Gastrocnemius medialis (tissue), 4 donors: Measurements from ENCODE around the gene SHOC1. TPM values are rescaled to one million over a fixed set of nuclear protein-coding genes. Genes with fewer than 3 reads are reported as not detected.

Experiments used
- ATAC-seq, 2 donors: fragments of 150-250 bp; one replicate each; pipeline ENCODE4 v1.9.1; 2016
- DNase-seq, 2 donors: peaks; one replicate each; pipeline ENCODE4 v3.0.0-alpha.2; 2019
- H3K27ac ChIP-seq, 4 donors: fragments of 200-600 bp; sonication (generic); 1 replicate in 1 of 4; 2 replicates in 3 of 4; pipeline ENCODE4 v1.5.1; 2016 to 2018; ENCODE audit warnings: mild to moderate bottlenecking in 2 of 4, moderate library complexity in 1 of 4
- H3K27me3 ChIP-seq, 3 donors: fragments of 200-600 bp; sonication (generic) in 2 of 3; 1 replicate in 1 of 3; 2 replicates in 2 of 3; pipeline versions ENCODE4 v1.5.1 to v1.6.0; 2016 to 2019; ENCODE audit warnings: mild to moderate bottlenecking in 1 of 3, moderate library complexity in 1 of 3
- H3K36me3 ChIP-seq, 2 donors: fragments of 200-600 bp; sonication (generic) in 1 of 2; one replicate each; pipeline ENCODE4 v1.5.1; 2017 to 2018
- H3K4me1 ChIP-seq, 2 donors: fragments of 200-600 bp; sonication (generic) in 1 of 2; one replicate each; pipeline ENCODE4 v1.5.1; 2016 to 2017; ENCODE audit warnings: mild to moderate bottlenecking in 2 of 2
- H3K4me3 ChIP-seq, 4 donors: fragments of 200-600 bp; sonication (generic) in 3 of 4; 1 replicate in 1 of 4; 2 replicates in 3 of 4; pipeline ENCODE4 v1.5.1; 2016 to 2019; ENCODE audit warnings: mild to moderate bottlenecking in 2 of 4
- H3K9me3 ChIP-seq, 3 donors: fragments of 200-600 bp; sonication (generic) in 2 of 3; 1 replicate in 1 of 3; 2 replicates in 2 of 3; pipeline ENCODE4 v1.5.1; 2016 to 2019
- POLR2A ChIP-seq, 2 donors: fragments of 450-650 bp; IDR thresholded peaks; one replicate each; pipeline ENCODE4 v1.6.1; 2017; ENCODE audit warnings: antibody characterized with exemption in 2 of 2, mild to moderate bottlenecking in 2 of 2, moderate library complexity in 2 of 2
- in situ Hi-C, 4 donors: fragments of 200-750 bp; cut with MboI; loops; one replicate each; pipeline versions ENCODE4 v1.15.0 to v1.8.0; 2017; ENCODE audit warnings: low sequenced_read_pairs in 4 of 4
- intact Hi-C: fragments of 100-400 bp; cut with DNase I; formaldehyde crosslinking; loops from one replicate; pipeline ENCODE4 v1.15.1; 2023; ENCODE audit warnings: low total_unique reads
- total RNA-seq, 4 donors: library from RNA; depleted of rRNA; stranded (reverse); fragments of >200 nt; gene quantifications; one replicate each; pipeline versions ENCODE4 v1.1.0 to v1.2.3, GENCODE V29; 2016
- TF ChIP-seq, protein P1 (sequence below), 5 experiments: fragments of 450-650 bp in 3 of 5; fragments of 200-600 bp in 2 of 5; sonication (generic) in 2 of 5; IDR thresholded peaks in 4 of 5; conservative IDR thresholded peaks in 1 of 5; 1 replicate in 4 of 5; 2 replicates in 1 of 5; pipeline ENCODE4 v1.5.1; 2016 to 2019; ENCODE audit warnings: antibody characterized with exemption in 5 of 5, mild to moderate bottlenecking in 3 of 5, moderate library complexity in 3 of 5

The SHOC1 gene
- total RNA-seq, 4 donors from 2014 or later = not detected

DNA sequence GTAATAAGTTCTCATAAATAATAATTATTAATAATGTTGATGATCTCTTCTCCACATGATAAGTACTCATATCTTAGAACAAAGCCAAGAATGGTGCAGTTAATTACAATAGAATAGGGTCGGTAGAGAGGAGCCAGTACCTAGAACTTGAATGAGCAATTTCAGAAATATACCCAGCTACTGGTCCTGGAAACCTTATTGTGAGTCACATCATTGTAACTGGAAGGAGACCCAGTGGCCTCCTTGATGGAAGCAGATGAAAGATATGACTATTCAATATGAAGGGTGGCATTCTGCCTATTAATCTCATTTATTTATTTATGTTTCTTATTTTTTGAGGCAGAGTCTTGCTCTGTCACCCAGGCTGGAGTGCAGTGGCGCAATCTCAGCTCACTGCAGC, 37.7 kb upstream of the SHOC1 start:
- no peaks in the 10 kb centered on the region for H3K9me3 ChIP-seq
- no peak for DNase-seq
- H3K4me3 ChIP-seq = no peak overlapping the region
- intact Hi-C loops (no loop called here), in situ Hi-C loops (loop anchor here in 1 of 4 donors (25.0 kb wide), 1 partner anchor 255 kb away; no protein-coding TSS in a partner anchor)
- no peaks in the 10 kb centered on the region for H3K4me1 ChIP-seq
- H3K36me3 ChIP-seq = no peaks in the 10 kb centered on the region
- no peaks in the 10 kb centered on the region for H3K27me3 ChIP-seq
- ATAC-seq = no peak
- H3K27ac ChIP-seq = no peak overlapping the region
- TF ChIP-seq POLR2A (IDR thresholded peaks at IDR 0.05) = no peak
- TF ChIP-seq, protein P1, sequence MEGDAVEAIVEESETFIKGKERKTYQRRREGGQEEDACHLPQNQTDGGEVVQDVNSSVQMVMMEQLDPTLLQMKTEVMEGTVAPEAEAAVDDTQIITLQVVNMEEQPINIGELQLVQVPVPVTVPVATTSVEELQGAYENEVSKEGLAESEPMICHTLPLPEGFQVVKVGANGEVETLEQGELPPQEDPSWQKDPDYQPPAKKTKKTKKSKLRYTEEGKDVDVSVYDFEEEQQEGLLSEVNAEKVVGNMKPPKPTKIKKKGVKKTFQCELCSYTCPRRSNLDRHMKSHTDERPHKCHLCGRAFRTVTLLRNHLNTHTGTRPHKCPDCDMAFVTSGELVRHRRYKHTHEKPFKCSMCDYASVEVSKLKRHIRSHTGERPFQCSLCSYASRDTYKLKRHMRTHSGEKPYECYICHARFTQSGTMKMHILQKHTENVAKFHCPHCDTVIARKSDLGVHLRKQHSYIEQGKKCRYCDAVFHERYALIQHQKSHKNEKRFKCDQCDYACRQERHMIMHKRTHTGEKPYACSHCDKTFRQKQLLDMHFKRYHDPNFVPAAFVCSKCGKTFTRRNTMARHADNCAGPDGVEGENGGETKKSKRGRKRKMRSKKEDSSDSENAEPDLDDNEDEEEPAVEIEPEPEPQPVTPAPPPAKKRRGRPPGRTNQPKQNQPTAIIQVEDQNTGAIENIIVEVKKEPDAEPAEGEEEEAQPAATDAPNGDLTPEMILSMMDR (IDR thresholded peaks at IDR 0.05 in 4 of 5, conservative IDR thresholded peaks at IDR 0.05 in 1 of 5) = no peak

DNA sequence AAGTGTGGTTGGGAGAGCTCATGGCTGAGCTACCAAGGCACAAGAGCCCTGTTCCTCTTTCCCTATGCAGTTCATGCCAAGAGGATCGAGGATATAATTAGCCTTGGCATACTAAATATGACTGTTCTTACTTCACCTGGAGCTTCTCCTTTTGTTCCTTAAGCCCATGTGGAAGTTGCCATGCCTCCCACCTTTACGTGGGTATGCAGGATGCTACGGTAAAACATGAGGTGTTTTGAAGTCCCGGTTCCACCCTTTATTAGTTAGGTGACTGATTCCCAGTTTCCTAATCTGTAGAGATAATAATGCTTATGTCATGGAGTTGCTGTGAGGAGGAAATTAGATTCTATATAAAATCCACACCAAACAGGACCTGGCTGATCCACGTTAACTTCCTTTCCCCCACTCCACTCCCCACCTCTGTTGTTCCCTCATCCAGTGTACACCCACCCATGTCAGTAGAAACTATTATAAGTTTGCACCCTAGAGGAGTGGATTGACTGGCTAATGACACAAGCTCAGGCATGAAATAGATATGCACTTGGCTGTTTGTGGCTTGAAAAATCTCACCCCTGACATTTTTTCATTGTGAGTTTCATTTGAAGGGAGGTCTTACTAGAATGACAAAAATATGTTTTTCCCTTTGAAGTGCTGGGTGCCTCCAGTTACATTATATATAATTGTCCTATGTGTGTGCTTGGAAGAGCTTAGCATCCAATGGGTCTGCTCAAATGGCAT, 36.8 kb upstream of the SHOC1 start:
- no peak for DNase-seq
- no peaks in the 10 kb centered on the region for H3K36me3 ChIP-seq
- intact Hi-C loops = no loop called here
- H3K4me3 ChIP-seq = no peak overlapping the region
- no peak overlapping the region for H3K27ac ChIP-seq
- no peaks in the 10 kb centered on the region for H3K27me3 ChIP-seq
- no peaks in the 10 kb centered on the region for H3K9me3 ChIP-seq
- in situ Hi-C loops = loop anchor here in 1 of 4 donors (25.0 kb wide), 1 partner anchor 256 kb away; no protein-coding TSS in a partner anchor
- H3K4me1 ChIP-seq = no peaks in the 10 kb centered on the region
- no peak for TF ChIP-seq POLR2A (IDR thresholded peaks at IDR 0.05)
- TF ChIP-seq, protein P1 (IDR thresholded peaks at IDR 0.05 in 4 of 5, conservative IDR thresholded peaks at IDR 0.05 in 1 of 5) = no peak
- no peak for ATAC-seq

DNA sequence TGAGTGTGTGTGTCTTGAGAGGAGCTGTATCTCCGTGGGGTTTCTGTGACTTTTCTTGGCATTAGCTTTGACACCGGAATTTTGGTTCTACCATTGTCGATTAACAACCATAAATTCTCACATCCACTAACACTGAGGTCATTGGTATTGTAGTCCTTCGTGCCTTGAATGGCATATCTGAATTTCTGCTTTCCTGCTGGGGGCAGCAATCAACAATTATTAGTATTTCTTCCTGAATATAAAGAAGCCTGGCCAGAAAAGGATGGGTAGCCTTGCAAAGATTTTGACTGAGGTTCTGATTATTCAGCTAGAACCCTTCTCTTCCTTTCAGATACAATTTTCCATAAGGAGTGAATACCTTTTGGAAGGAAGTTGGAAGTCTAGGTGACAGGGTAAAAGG, 33.5 kb upstream of the SHOC1 start:
- Histone ChIP-seq H3K9me3 (no peaks in the 10 kb centered on the region), H3K4me3 (no peak overlapping the region), H3K36me3 (no peaks in the 10 kb centered on the region), H3K27ac (no peak overlapping the region), H3K27me3 (no peaks in the 10 kb centered on the region), H3K4me1 (no peaks in the 10 kb centered on the region)
- intact Hi-C loops = loop anchor here (1.0 kb wide), 1 partner anchor 246 kb away; no protein-coding TSS in a partner anchor
- TF ChIP-seq, protein P1 (IDR thresholded peaks at IDR 0.05 in 4 of 5, conservative IDR thresholded peaks at IDR 0.05 in 1 of 5) = peak in 2 of 5 experiments; percentile 12 to 16
- TF ChIP-seq POLR2A (IDR thresholded peaks at IDR 0.05) = no peak
- in situ Hi-C loops = loop anchor here in 2 of 4 donors (10.0 to 25.0 kb wide), 2 partner anchors 247 to 259 kb away; no protein-coding TSS in a partner anchor
- DNase-seq = no peak
- ATAC-seq = no peak

- intact Hi-C loops (no loop called here), in situ Hi-C loops (loop anchor here in 2 of 4 donors (10.0 to 25.0 kb wide), 2 partner anchors 249 to 262 kb away; no protein-coding TSS in a partner anchor)
- no peaks in the 10 kb centered on the region for H3K9me3 ChIP-seq
- DNase-seq = no peak
- H3K4me3 ChIP-seq = no peak overlapping the region
- no peaks in the 10 kb centered on the region for H3K27me3 ChIP-seq
- no peak overlapping the region for H3K27ac ChIP-seq
- TF ChIP-seq POLR2A (IDR thresholded peaks at IDR 0.05) = no peak
- TF ChIP-seq, protein P1 (IDR thresholded peaks at IDR 0.05 in 4 of 5, conservative IDR thresholded peaks at IDR 0.05 in 1 of 5) = no peak
- H3K4me1 ChIP-seq = no peaks in the 10 kb centered on the region
- no peaks in the 10 kb centered on the region for H3K36me3 ChIP-seq
- ATAC-seq = no peak
Observed at GRCh38 chr9:111825468-111826145, 30.9 kb upstream of the SHOC1 start.
